Stomach (tissue), 4 donors: Measurements from ENCODE around the gene C6orf15.
A peak's percentile ranks its signal among the peaks of the same experiment; 100 is the strongest.

ENCODE experiments used
- POLR2AphosphoS5 ChIP-seq, 3 donors: sonication (generic); formaldehyde crosslinking; IDR thresholded peaks; one replicate each; pipeline ENCODE4 v1.6.1; 2016; ENCODE audit warnings: antibody characterized with exemption in 3 of 3
- TF ChIP-seq, protein P1 (sequence below), 7 experiments: fragments of 450-650 bp in 4 of 7; fragments of 200-600 bp in 3 of 7; sonication (generic) in 3 of 7; IDR thresholded peaks; one replicate each; pipeline ENCODE4 v1.5.1; 2016 to 2019; ENCODE audit warnings: antibody characterized with exemption in 7 of 7, control low read depth in 2 of 7, mild to moderate bottlenecking in 1 of 7

DNA sequence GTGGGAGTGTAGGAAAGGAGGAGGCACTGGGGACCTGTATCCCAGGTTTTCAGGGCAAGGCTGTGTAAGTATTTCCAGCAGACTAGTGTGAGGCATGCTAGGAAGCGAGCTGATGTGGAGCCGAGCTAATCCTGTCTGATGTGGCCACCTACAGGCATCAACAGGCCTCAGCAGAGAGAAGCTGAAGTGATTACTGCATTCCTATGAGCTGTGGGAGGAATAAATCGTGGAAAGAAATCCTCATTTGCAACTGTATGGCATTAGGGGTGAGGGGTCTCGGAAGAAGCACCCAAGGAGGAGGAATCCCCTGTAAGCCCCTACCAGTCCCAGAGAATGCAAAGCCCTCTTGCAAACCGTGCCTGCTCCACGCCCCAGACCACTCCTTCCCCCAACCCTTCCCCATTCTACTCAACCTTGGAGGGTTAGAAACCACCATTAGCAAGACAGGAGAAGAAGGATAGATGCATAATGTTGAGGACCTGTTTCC, 41.6 kb downstream of the C6orf15 start:
- TF ChIP-seq, protein P1, sequence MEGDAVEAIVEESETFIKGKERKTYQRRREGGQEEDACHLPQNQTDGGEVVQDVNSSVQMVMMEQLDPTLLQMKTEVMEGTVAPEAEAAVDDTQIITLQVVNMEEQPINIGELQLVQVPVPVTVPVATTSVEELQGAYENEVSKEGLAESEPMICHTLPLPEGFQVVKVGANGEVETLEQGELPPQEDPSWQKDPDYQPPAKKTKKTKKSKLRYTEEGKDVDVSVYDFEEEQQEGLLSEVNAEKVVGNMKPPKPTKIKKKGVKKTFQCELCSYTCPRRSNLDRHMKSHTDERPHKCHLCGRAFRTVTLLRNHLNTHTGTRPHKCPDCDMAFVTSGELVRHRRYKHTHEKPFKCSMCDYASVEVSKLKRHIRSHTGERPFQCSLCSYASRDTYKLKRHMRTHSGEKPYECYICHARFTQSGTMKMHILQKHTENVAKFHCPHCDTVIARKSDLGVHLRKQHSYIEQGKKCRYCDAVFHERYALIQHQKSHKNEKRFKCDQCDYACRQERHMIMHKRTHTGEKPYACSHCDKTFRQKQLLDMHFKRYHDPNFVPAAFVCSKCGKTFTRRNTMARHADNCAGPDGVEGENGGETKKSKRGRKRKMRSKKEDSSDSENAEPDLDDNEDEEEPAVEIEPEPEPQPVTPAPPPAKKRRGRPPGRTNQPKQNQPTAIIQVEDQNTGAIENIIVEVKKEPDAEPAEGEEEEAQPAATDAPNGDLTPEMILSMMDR (IDR thresholded peaks at IDR 0.05), result peak in 5 of 7 experiments; percentile 0 to 54 (median 34)
- peak in 1 of 3 donors; percentile 46 for TF ChIP-seq POLR2AphosphoS5 (IDR thresholded peaks at IDR 0.05)
